IMR-90 (cell line): Measurements from ENCODE around the gene RGS9. TPM values are rescaled to one million over a fixed set of nuclear protein-coding genes. Genes with fewer than 3 reads are reported as not detected.
A peak's percentile ranks its signal among the peaks of the same experiment; 100 is the strongest.

ENCODE experiments used
- ATAC-seq: fragments of 200-7000 bp; cut with Tn5 transposase; 2 replicates; pipeline ENCODE4 v1.9.1; 2020; ENCODE audit warnings: low read depth, mild to moderate bottlenecking, moderate library complexity
- BruUV-seq: library from RNA; stranded (reverse); fragments of 400-500 nt; replicated peaks from 2 replicates; lab custom pipeline; 2021; lab: Mats Ljungman, UMichigan
- CTCF ChIA-PET: fragments of 300-600 bp; formaldehyde crosslinking; extraction: SDS; loops from one replicate; lab custom pipeline; 2021; ENCODE audit warnings: antibody characterized with exemption; lab: Yijun Ruan, JAX
- POLR2A ChIA-PET: fragments of 300-600 bp; sonication (Branson Sonifier 250); formaldehyde crosslinking; loops from one replicate; lab custom pipeline; 2022; ENCODE audit warnings: antibody characterized with exemption; ENCODE audit not compliant: unreplicated experiment; lab: Charles Lee
- DNase-seq: peaks from one replicate; pipeline ENCODE4 v3.0.0; 2013
- H2AFZ ChIP-seq: replicated peaks from 2 replicates; pipeline ENCODE3; 2013; ENCODE audit warnings: low read length, mild to moderate bottlenecking; ENCODE audit not compliant: poor library complexity
- H2AK5ac ChIP-seq: 2 replicates; pipeline ENCODE4 v1.6.1; 2013; ENCODE audit warnings: low read depth, low read length, inconsistent platforms
- H2AK9ac ChIP-seq: replicated peaks from 2 replicates; pipeline ENCODE3; 2013; ENCODE audit warnings: mild to moderate bottlenecking, low read depth, low read length, moderate library complexity; ENCODE audit not compliant: poor library complexity
- H2BK120ac ChIP-seq: 2 replicates; pipeline ENCODE4 v1.6.1; 2013; ENCODE audit warnings: low read depth, low read length, inconsistent platforms
- H2BK15ac ChIP-seq: 3 replicates; pipeline ENCODE4 v1.6.1; 2013; ENCODE audit warnings: low read depth, low read length, inconsistent platforms
- H2BK20ac ChIP-seq: 2 replicates; pipeline ENCODE4 v1.6.1; 2013; ENCODE audit warnings: low read depth, mild to moderate bottlenecking, inconsistent platforms, low read length, moderate library complexity
- H2BK5ac ChIP-seq: 2 replicates; pipeline ENCODE4 v1.6.1; 2013; ENCODE audit warnings: mild to moderate bottlenecking, low read depth, low read length, inconsistent platforms; ENCODE audit not compliant: poor library complexity, severe bottlenecking
- H3K14ac ChIP-seq: replicated peaks from 2 replicates; pipeline ENCODE4 v1.6.1; 2013; ENCODE audit warnings: low read depth, low read length, inconsistent platforms
- H3K18ac ChIP-seq: 2 replicates; pipeline ENCODE4 v1.6.1; 2013; ENCODE audit warnings: low read depth, low read length, control low read depth
- H3K23ac ChIP-seq: 2 replicates; pipeline ENCODE4 v1.6.1; 2013; ENCODE audit warnings: low read depth, low read length, inconsistent platforms
- H3K27ac ChIP-seq: 2 replicates; pipeline ENCODE4 v1.5.1; 2013; ENCODE audit warnings: mild to moderate bottlenecking, control low read depth, low read length; ENCODE audit not compliant: insufficient read depth
- H3K27me3 ChIP-seq: 2 replicates; pipeline ENCODE4 v1.6.1; 2013; ENCODE audit warnings: low read length; ENCODE audit not compliant: control insufficient read depth, insufficient read depth
- H3K36me3 ChIP-seq: 2 replicates; pipeline ENCODE4 v1.6.1; 2013; ENCODE audit warnings: low read length, mixed read lengths; ENCODE audit not compliant: control insufficient read depth, insufficient read depth
- H3K4ac ChIP-seq: 2 replicates; pipeline ENCODE4 v1.6.1; 2013; ENCODE audit warnings: low read depth, low read length, inconsistent platforms
- H3K4me1 ChIP-seq: 2 replicates; pipeline ENCODE4 v1.6.1; 2013; ENCODE audit warnings: low read length, mixed read lengths; ENCODE audit not compliant: control insufficient read depth, insufficient read depth
- H3K4me2 ChIP-seq: 2 replicates; pipeline ENCODE4 v1.6.1; 2013; ENCODE audit warnings: low read depth, mild to moderate bottlenecking, control low read depth, low read length, moderate library complexity
- H3K4me3 ChIP-seq: 2 replicates; pipeline ENCODE4 v1.5.1; 2013; ENCODE audit warnings: low read depth, mild to moderate bottlenecking, control low read depth, low read length, moderate library complexity; ENCODE audit not compliant: insufficient read depth
- H3K56ac ChIP-seq: 2 replicates; pipeline ENCODE4 v1.6.1; 2013; ENCODE audit warnings: low read length, inconsistent platforms; ENCODE audit not compliant: insufficient read depth; ENCODE audit errors: extremely low read depth
- H3K79me1 ChIP-seq, 2 experiments: 2 replicates each; pipeline ENCODE4 v1.6.1; 2013; ENCODE audit warnings: low read length in 2 of 2, inconsistent platforms in 1 of 2, low read depth in 1 of 2
- H3K9ac ChIP-seq: 2 replicates; pipeline ENCODE4 v1.6.1; 2013; ENCODE audit warnings: low read depth, low read length, control low read depth
- H3K9me1 ChIP-seq: 2 replicates; pipeline ENCODE4 v1.6.1; 2013; ENCODE audit warnings: low read length, inconsistent platforms; ENCODE audit not compliant: insufficient read depth
- H3K9me3 ChIP-seq: 2 replicates; pipeline ENCODE4 v1.6.1; 2013; ENCODE audit warnings: low read length; ENCODE audit not compliant: control insufficient read depth, insufficient read depth
- H4K20me1 ChIP-seq: 2 replicates; pipeline ENCODE4 v1.6.1; 2013; ENCODE audit warnings: low read length, inconsistent platforms; ENCODE audit not compliant: insufficient read depth
- H4K5ac ChIP-seq: 2 replicates; pipeline ENCODE4 v1.6.1; 2013; ENCODE audit warnings: mild to moderate bottlenecking, low read depth, low read length, control low read depth
- H4K8ac ChIP-seq, 2 experiments: 2 replicates each; pipeline ENCODE4 v1.6.1; 2013; ENCODE audit warnings: low read depth in 2 of 2, low read length in 2 of 2, control low read depth in 1 of 2, inconsistent platforms in 1 of 2
- H4K91ac ChIP-seq: 2 replicates; pipeline ENCODE4 v1.6.1; 2013; ENCODE audit warnings: low read depth, low read length, inconsistent platforms; ENCODE audit not compliant: insufficient read depth
- CEBPB ChIP-seq: IDR thresholded peaks from 2 replicates; pipeline ENCODE4 v1.6.1; 2012; ENCODE audit warnings: low read depth, low read length, improper control_type of control experiment
- MAZ ChIP-seq: IDR thresholded peaks from 2 replicates; pipeline ENCODE4 v1.6.1; 2012; ENCODE audit warnings: low read depth, mild to moderate bottlenecking, low read length, improper control_type of control experiment, moderate library complexity, borderline replicate concordance
- RFX5 ChIP-seq: IDR thresholded peaks from 2 replicates; pipeline ENCODE4 v1.8.0; 2012; ENCODE audit warnings: low read depth, mild to moderate bottlenecking, low read length, moderate library complexity
- WGBS, 2 experiments: methylation state at CpG; one replicate each; pipeline versions ENCODE4 v1.1.5 to v1.1.7; 2013; ENCODE audit warnings: missing lambda C conversion rate in 2 of 2; ENCODE audit not compliant: insufficient read length in 1 of 2; ENCODE audit errors: extremely low coverage in 2 of 2; 5-methylcytosine and 5-hydroxymethylcytosine counted together
- dilution Hi-C: fragments of 300-500 bp; cut with HindIII; formaldehyde crosslinking; loops from one replicate; pipeline ENCODE4 v1.14.3; 2018; ENCODE audit warnings: low sequenced_read_pairs; ENCODE audit not compliant: unreplicated experiment
- in situ Hi-C: fragments of 300-500 bp; cut with MboI; formaldehyde crosslinking; loops from 3 replicates; pipeline ENCODE4 v1.14.3; 2019; ENCODE audit warnings: low sequenced_read_pairs, inconsistent platforms, mixed read lengths
- intact Hi-C: fragments of 100-400 bp; cut with micrococcal nuclease; formaldehyde crosslinking; loops from 2 replicates; pipeline ENCODE4 v1.10.0; 2022
- polyA plus RNA-seq, 3 experiments: library from polyadenylated mRNA; depleted of rRNA; stranded (reverse); fragments of >200 nt; gene quantifications; 2 replicates each; pipeline ENCODE4 v1.2.3, GENCODE V29; 2012; ENCODE audit warnings: low replicate concordance in 1 of 3
- total RNA-seq: library from RNA; depleted of rRNA; stranded (reverse); fragments of >200 nt; gene quantifications from 2 replicates; pipeline ENCODE4 v1.2.3, GENCODE V29; 2012

Gene RGS9
- total and polyA plus RNA-seq, 2 of the 4 experiments (the other 2 are of a cell fraction), result 0.90 to 1.1 TPM

DNA sequence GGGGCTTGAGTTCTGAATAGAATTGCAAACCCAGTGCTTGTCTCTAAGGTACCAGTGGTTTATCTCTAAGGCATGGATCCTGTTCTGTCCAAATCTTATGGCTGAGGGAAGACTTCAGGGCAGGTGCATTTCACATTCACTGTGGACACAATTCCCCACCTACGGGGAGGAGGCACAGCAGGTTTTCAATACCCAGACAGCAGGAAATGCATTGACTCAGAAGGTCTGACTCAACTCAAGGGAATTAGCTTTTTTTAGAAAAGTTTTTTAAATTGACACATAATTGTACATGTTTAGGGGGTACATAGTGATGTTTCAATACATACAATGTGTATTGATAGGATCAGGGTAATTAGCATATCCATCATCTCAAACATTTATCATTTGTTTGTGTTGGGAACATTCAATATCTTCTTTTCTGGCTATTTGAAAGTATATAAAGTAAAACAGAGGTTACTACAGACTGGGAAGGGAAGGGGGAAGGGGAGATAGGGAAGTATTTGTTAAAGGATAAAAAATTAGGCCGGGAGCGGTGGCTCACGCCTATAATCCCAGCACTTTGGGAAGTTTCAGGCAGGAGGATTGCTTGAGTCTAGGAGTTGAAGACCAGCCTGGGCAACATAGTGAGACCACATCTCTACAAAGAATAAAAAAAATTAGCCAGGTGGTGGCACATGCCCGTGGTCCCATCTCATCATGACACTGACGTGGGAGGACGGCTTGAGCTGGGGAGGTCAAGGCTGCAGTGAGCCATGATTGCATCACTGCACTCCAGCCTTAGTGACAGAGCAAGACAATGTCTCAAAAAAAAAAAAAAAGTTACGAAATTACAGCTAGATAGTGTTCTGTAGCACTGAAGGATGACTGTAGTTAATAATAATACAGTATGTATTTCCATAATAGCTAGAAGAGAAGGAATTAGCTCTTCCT, 54.9 kb downstream of the RGS9 start (continued):
- TF ChIP-seq MAZ, result no peak

DNA sequence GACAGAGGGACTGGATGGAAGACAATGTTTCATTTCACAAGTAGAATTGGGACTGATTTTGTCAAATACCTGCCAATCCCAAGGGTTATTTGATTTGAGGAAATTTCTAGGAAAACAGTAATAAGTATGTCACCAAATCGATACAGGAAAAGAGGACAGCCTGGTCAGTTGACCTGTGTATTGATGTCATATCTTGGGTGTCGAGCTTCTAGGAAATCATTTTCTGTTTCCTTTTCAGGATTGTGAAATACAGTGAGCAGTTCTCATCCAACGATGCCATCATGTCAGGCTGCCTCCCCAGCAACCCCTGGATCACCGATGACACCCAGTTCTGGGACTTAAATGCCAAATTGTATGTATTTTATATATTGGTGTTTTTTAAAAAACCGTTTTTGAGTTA, 56.1 kb downstream of the RGS9 start:
- BruUV-seq, result no TSS peak
- no peaks in the 10 kb centered on the region for H3K36me3 ChIP-seq
- H3K4ac ChIP-seq, result peak overlapping the region; percentile 76; the same call in 1 of the 2 replicates
- H4K20me1 ChIP-seq, result no peaks in the 10 kb centered on the region
- no peak overlapping the region for H3K4me2 ChIP-seq
- H2BK20ac ChIP-seq, result peak overlapping the region; percentile 93
- H3K18ac ChIP-seq, result peak overlapping the region; percentile 42; the same call in 1 of the 2 replicates
- peak overlapping the region; percentile 43; the same call in 1 of the 2 replicates for H3K14ac ChIP-seq
- TF ChIP-seq CEBPB (peak; percentile 71), RFX5 (no peak)
- ATAC-seq (no peak), DNase-seq (no peak)
- H2AK5ac ChIP-seq, result peak overlapping the region; percentile 98
- H2BK5ac ChIP-seq, result peak overlapping the region; percentile 38
- WGBS, 2 experiments, result no CpG with 5 or more reads among the region's 5 CpGs
- intact Hi-C loops, result loop anchor here (10.0 kb wide), 2 partner anchors 169 to 419 kb away; no protein-coding TSS in a partner anchor
- H2BK120ac ChIP-seq, result peak overlapping the region; percentile 91; the same call in 1 of the 2 replicates
- peaks cover 9% of the 10 kb centered on the region; the same call in 1 of the 2 replicates for H3K4me1 ChIP-seq
- peak overlapping the region; percentile 52 for H2AK9ac ChIP-seq
- peak overlapping the region; percentile 28; the same call in 1 of the 2 replicates for H3K23ac ChIP-seq
- H3K79me1 ChIP-seq, result no peaks in the 10 kb centered on the region; a peak in 1 of 4 replicates
- H3K4me3 ChIP-seq, result no peak overlapping the region
- no peaks in the 10 kb centered on the region for H3K9me3 ChIP-seq
- H3K9ac ChIP-seq, result no peak overlapping the region
- H2BK15ac ChIP-seq, result peak overlapping the region; percentile 89; the same call in 2 of the 3 replicates
- H3K27ac ChIP-seq, result no peak overlapping the region
- H4K8ac ChIP-seq, result 0 out of 4 replicates have a peak overlapping the region, but pooled peaks have one; percentile 35 to 46
- H3K56ac ChIP-seq, result no peak overlapping the region
- no peak overlapping the region for H2AFZ ChIP-seq
- no peaks in the 10 kb centered on the region for H3K27me3 ChIP-seq
- in situ Hi-C loops, result no loop called here
- CTCF ChIA-PET, result interaction anchor here (1.0 kb wide), 1 partner anchor 10 kb away, joined by 3 read pairs; no protein-coding TSS in a partner anchor
- no peak overlapping the region for H4K5ac ChIP-seq
- dilution Hi-C loops, result no loop called here
- peak overlapping the region; percentile 31; the same call in 1 of the 2 replicates for H4K91ac ChIP-seq
- peaks cover 17% of the 10 kb centered on the region for H3K9me1 ChIP-seq
- POLR2A ChIA-PET, result no interaction called here
